ENCODE results near the gene EIPR1. TPM values are rescaled to one million over a fixed set of nuclear protein-coding genes. Genes with fewer than 3 reads are reported as not detected.

The EIPR1 gene
- total RNA-seq, 2 experiments from 2014 or later = 31.0 to 34.6 TPM

GRCh38 chr2:3193443-3194330, 183.9 kb downstream of the EIPR1 start:
- Mint-ChIP-seq H3K4me3 (no peak overlapping the region), H3K27me3 (no peaks in the 10 kb centered on the region), H3K9me3 (no peaks in the 10 kb centered on the region), H3K27ac (no peak overlapping the region), H3K4me1 (no peaks in the 10 kb centered on the region), H3K36me3 (peaks cover under 1% of the 10 kb centered on the region)
- no peak for ATAC-seq (ENCODE audit: low read depth)
- no peak for DNase-seq
- POLR2A ChIA-PET = no interaction called here

- POLR2A ChIA-PET = no interaction called here
- DNase-seq = no peak
- H3K36me3 Mint-ChIP-seq = peaks cover 2% of the 10 kb centered on the region
These were observed 184.7 kb downstream of the EIPR1 start for GRCh38 chr2:3192920-3193319.

GRCh38 chr2:3192281-3192818, 185.3 kb downstream of the EIPR1 start:
- POLR2A ChIA-PET = no interaction called here
- DNase-seq (no peak), ATAC-seq (ENCODE audit: low read depth) (no peak)
- no peak overlapping the region for H3K27ac Mint-ChIP-seq
- H3K27me3 Mint-ChIP-seq = no peaks in the 10 kb centered on the region
- no peaks in the 10 kb centered on the region for H3K4me1 Mint-ChIP-seq
- H3K9me3 Mint-ChIP-seq = no peaks in the 10 kb centered on the region
- H3K36me3 Mint-ChIP-seq = peaks cover 2% of the 10 kb centered on the region
- no peak overlapping the region for H3K4me3 Mint-ChIP-seq

More at GRCh38 chr2:3192920-3193319, 184.7 kb downstream of the EIPR1 start:
- Mint-ChIP-seq H3K4me3 (no peak overlapping the region), H3K27ac (no peak overlapping the region), H3K4me1 (no peaks in the 10 kb centered on the region), H3K9me3 (no peaks in the 10 kb centered on the region), H3K27me3 (no peaks in the 10 kb centered on the region)
- no peak for ATAC-seq (ENCODE audit: low read depth)

- Mint-ChIP-seq H3K4me1 (no peaks in the 10 kb centered on the region), H3K4me3 (no peak overlapping the region), H3K27ac (no peak overlapping the region), H3K27me3 (no peaks in the 10 kb centered on the region), H3K9me3 (no peaks in the 10 kb centered on the region), H3K36me3 (peaks cover 6% of the 10 kb centered on the region)
- DNase-seq (no peak), ATAC-seq (ENCODE audit: low read depth) (no peak)
- POLR2A ChIA-PET = no interaction called here
These were observed 187.7 kb downstream of the EIPR1 start for GRCh38 chr2:3189961-3190360.

GRCh38 chr2:3189076-3189591, 188.5 kb downstream of the EIPR1 start:
- POLR2A ChIA-PET = no interaction called here
- ATAC-seq (ENCODE audit: low read depth) = no peak
- no peaks in the 10 kb centered on the region for H3K9me3 Mint-ChIP-seq
- no peak overlapping the region for H3K4me3 Mint-ChIP-seq
- no peak overlapping the region for H3K27ac Mint-ChIP-seq
- peaks cover 7% of the 10 kb centered on the region for H3K36me3 Mint-ChIP-seq
- no peaks in the 10 kb centered on the region for H3K27me3 Mint-ChIP-seq
- H3K4me1 Mint-ChIP-seq = no peaks in the 10 kb centered on the region
- DNase-seq = no peak

- H3K9me3 Mint-ChIP-seq = no peaks in the 10 kb centered on the region
- no peak overlapping the region for H3K4me3 Mint-ChIP-seq
- peaks cover 8% of the 10 kb centered on the region for H3K36me3 Mint-ChIP-seq
- ATAC-seq (ENCODE audit: low read depth) = no peak
- DNase-seq = no peak
- POLR2A ChIA-PET = no interaction called here
- no peak overlapping the region for H3K27ac Mint-ChIP-seq
- H3K27me3 Mint-ChIP-seq = no peaks in the 10 kb centered on the region
- H3K4me1 Mint-ChIP-seq = no peaks in the 10 kb centered on the region
These were observed 189.1 kb downstream of the EIPR1 start for GRCh38 chr2:3188405-3188946.

- POLR2A ChIA-PET = no interaction called here
- Mint-ChIP-seq H3K4me3 (no peak overlapping the region), H3K27ac (no peak overlapping the region), H3K36me3 (peaks cover 8% of the 10 kb centered on the region), H3K27me3 (no peaks in the 10 kb centered on the region), H3K9me3 (no peaks in the 10 kb centered on the region), H3K4me1 (no peaks in the 10 kb centered on the region)
- DNase-seq (no peak), ATAC-seq (ENCODE audit: low read depth) (no peak)
These were observed 190.2 kb downstream of the EIPR1 start for GRCh38 chr2:3187467-3187866.

GRCh38 chr2:3186766-3187165, 190.9 kb downstream of the EIPR1 start:
- H3K4me1 Mint-ChIP-seq = no peaks in the 10 kb centered on the region
- H3K27ac Mint-ChIP-seq = no peak overlapping the region
- H3K27me3 Mint-ChIP-seq = no peaks in the 10 kb centered on the region
- H3K9me3 Mint-ChIP-seq = no peaks in the 10 kb centered on the region
- POLR2A ChIA-PET = no interaction called here
- no peak for ATAC-seq (ENCODE audit: low read depth)
- H3K36me3 Mint-ChIP-seq = peaks cover 8% of the 10 kb centered on the region
- DNase-seq = no peak
- H3K4me3 Mint-ChIP-seq = no peak overlapping the region

- Mint-ChIP-seq H3K4me3 (no peak overlapping the region), H3K36me3 (peaks cover 8% of the 10 kb centered on the region), H3K9me3 (no peaks in the 10 kb centered on the region), H3K27ac (no peak overlapping the region), H3K27me3 (no peaks in the 10 kb centered on the region), H3K4me1 (no peaks in the 10 kb centered on the region)
- ATAC-seq (ENCODE audit: low read depth) = no peak
- POLR2A ChIA-PET = no interaction called here
- no peak for DNase-seq
These were observed 191.7 kb downstream of the EIPR1 start for GRCh38 chr2:3185910-3186309.

GRCh38 chr2:3185256-3185655, 192.4 kb downstream of the EIPR1 start:
- no peak for DNase-seq
- no peak for ATAC-seq (ENCODE audit: low read depth)
- H3K27ac Mint-ChIP-seq = no peak overlapping the region
- H3K36me3 Mint-ChIP-seq = peaks cover 8% of the 10 kb centered on the region
- POLR2A ChIA-PET = no interaction called here
- no peaks in the 10 kb centered on the region for H3K9me3 Mint-ChIP-seq
- H3K27me3 Mint-ChIP-seq = no peaks in the 10 kb centered on the region
- H3K4me3 Mint-ChIP-seq = no peak overlapping the region
- H3K4me1 Mint-ChIP-seq = no peaks in the 10 kb centered on the region

GRCh38 chr2:3184167-3184566, 193.5 kb downstream of the EIPR1 start:
- Mint-ChIP-seq H3K9me3 (no peaks in the 10 kb centered on the region), H3K36me3 (peaks cover 8% of the 10 kb centered on the region), H3K4me3 (no peak overlapping the region), H3K4me1 (no peaks in the 10 kb centered on the region), H3K27ac (no peak overlapping the region), H3K27me3 (no peaks in the 10 kb centered on the region)
- DNase-seq = no peak
- POLR2A ChIA-PET = no interaction called here
- no peak for ATAC-seq (ENCODE audit: low read depth)

- H3K36me3 Mint-ChIP-seq = peaks cover 8% of the 10 kb centered on the region
- no peak for DNase-seq
- no peak for ATAC-seq (ENCODE audit: low read depth)
- no peaks in the 10 kb centered on the region for H3K9me3 Mint-ChIP-seq
- H3K27me3 Mint-ChIP-seq = no peaks in the 10 kb centered on the region
- no peaks in the 10 kb centered on the region for H3K4me1 Mint-ChIP-seq
- H3K4me3 Mint-ChIP-seq = no peak overlapping the region
- H3K27ac Mint-ChIP-seq = no peak overlapping the region
- POLR2A ChIA-PET = no interaction called here
These were observed 193.9 kb downstream of the EIPR1 start for GRCh38 chr2:3183766-3184165.

- POLR2A ChIA-PET = no interaction called here
- no peak for ATAC-seq (ENCODE audit: low read depth)
These were observed 194.8 kb downstream of the EIPR1 start for GRCh38 chr2:3182848-3183247.

GRCh38 chr2:3181416-3182010, 196.1 kb downstream of the EIPR1 start:
- Mint-ChIP-seq H3K4me3 (no peak overlapping the region), H3K9me3 (no peaks in the 10 kb centered on the region), H3K36me3 (peaks cover 6% of the 10 kb centered on the region), H3K4me1 (no peaks in the 10 kb centered on the region), H3K27me3 (no peaks in the 10 kb centered on the region), H3K27ac (no peak overlapping the region)
- ATAC-seq (ENCODE audit: low read depth) (no peak), DNase-seq (no peak)
- POLR2A ChIA-PET = no interaction called here

More at GRCh38 chr2:3182848-3183247, 194.8 kb downstream of the EIPR1 start:
- no peak for DNase-seq
- H3K36me3 Mint-ChIP-seq = peaks cover 6% of the 10 kb centered on the region
- no peaks in the 10 kb centered on the region for H3K4me1 Mint-ChIP-seq
- H3K27me3 Mint-ChIP-seq = no peaks in the 10 kb centered on the region
- H3K27ac Mint-ChIP-seq = no peak overlapping the region
- H3K4me3 Mint-ChIP-seq = no peak overlapping the region
- no peaks in the 10 kb centered on the region for H3K9me3 Mint-ChIP-seq

Data from activated naive CD8-positive, alpha-beta T cell treated with anti-CD3 and anti-CD28 coated beads, Interleukin-2, amount 10 ng/mL, durations not matched to agents 7 days and 5 days (primary cell).